Ovary (tissue), 3 donors: ENCODE results near the gene GABBR1.

ENCODE experiments used
- POLR2A ChIP-seq: fragments of 450-650 bp; IDR thresholded peaks from one replicate; pipeline ENCODE4 v1.6.1; 2017; ENCODE audit warnings: antibody characterized with exemption, mild to moderate bottlenecking, moderate library complexity
- TF ChIP-seq, protein P1 (sequence below), 3 donors: fragments of 450-650 bp in 2 of 3; fragments of 200-600 bp in 1 of 3; IDR thresholded peaks; one replicate each; pipeline versions ENCODE4 v1.5.1 to v1.8.0; 2016 to 2022; ENCODE audit warnings: antibody characterized with exemption in 3 of 3, mild to moderate bottlenecking in 1 of 3
- donor health status: DM: no; HTN: no; CAD: no.

- TF ChIP-seq POLR2A = no peak
- TF ChIP-seq, protein P1, sequence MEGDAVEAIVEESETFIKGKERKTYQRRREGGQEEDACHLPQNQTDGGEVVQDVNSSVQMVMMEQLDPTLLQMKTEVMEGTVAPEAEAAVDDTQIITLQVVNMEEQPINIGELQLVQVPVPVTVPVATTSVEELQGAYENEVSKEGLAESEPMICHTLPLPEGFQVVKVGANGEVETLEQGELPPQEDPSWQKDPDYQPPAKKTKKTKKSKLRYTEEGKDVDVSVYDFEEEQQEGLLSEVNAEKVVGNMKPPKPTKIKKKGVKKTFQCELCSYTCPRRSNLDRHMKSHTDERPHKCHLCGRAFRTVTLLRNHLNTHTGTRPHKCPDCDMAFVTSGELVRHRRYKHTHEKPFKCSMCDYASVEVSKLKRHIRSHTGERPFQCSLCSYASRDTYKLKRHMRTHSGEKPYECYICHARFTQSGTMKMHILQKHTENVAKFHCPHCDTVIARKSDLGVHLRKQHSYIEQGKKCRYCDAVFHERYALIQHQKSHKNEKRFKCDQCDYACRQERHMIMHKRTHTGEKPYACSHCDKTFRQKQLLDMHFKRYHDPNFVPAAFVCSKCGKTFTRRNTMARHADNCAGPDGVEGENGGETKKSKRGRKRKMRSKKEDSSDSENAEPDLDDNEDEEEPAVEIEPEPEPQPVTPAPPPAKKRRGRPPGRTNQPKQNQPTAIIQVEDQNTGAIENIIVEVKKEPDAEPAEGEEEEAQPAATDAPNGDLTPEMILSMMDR (IDR thresholded peaks at IDR 0.05) = no peak
These were observed 3.4 kb downstream of the GABBR1 start for GRCh38 chr6:29629571-29629970.
